Loucy (cell line): ENCODE measurements around the gene SOCS7.

Source experiments
- H2AFZ ChIP-seq: fragments of 200-600 bp; sonication (generic); 2 replicates; pipeline ENCODE4 v1.6.0; 2016; ENCODE audit warnings: antibody characterized with exemption, mild to moderate bottlenecking, low read length, moderate library complexity
- H3F3A ChIP-seq: fragments of 200-600 bp; 2 replicates; pipeline ENCODE4 v1.6.0; 2016; ENCODE audit warnings: antibody characterized with exemption, low read depth, mild to moderate bottlenecking
- H3K27me3 ChIP-seq: fragments of 200-600 bp; sonication (generic); 2 replicates; pipeline ENCODE4 v1.6.1; 2014; ENCODE audit warnings: low read length, mild to moderate bottlenecking; ENCODE audit not compliant: insufficient read depth, poor library complexity, severe bottlenecking
- H3K36me3 ChIP-seq: fragments of 200-600 bp; sonication (generic); 2 replicates; pipeline ENCODE4 v1.6.1; 2016; ENCODE audit warnings: low read length; ENCODE audit not compliant: insufficient read depth
- H3K4me1 ChIP-seq: fragments of 200-600 bp; sonication (generic); 2 replicates; pipeline ENCODE4 v1.5.1; 2014; ENCODE audit warnings: low read length, mild to moderate bottlenecking; ENCODE audit not compliant: insufficient read depth, poor library complexity, severe bottlenecking
- H3K4me2 ChIP-seq: fragments of 200-600 bp; sonication (generic); 2 replicates; pipeline ENCODE4 v1.6.0; 2014; ENCODE audit warnings: antibody characterized with exemption, low read length, low read depth, mild to moderate bottlenecking; ENCODE audit not compliant: poor library complexity, severe bottlenecking
- H3K4me3 ChIP-seq: fragments of 200-600 bp; sonication (generic); 2 replicates; pipeline ENCODE4 v1.5.1; 2014; ENCODE audit warnings: low read length, mild to moderate bottlenecking, mixed read lengths; ENCODE audit not compliant: poor library complexity, severe bottlenecking
- H3K79me2 ChIP-seq: fragments of 200-600 bp; sonication (generic); 2 replicates; pipeline ENCODE4 v1.6.1; 2014; ENCODE audit warnings: low read length; ENCODE audit not compliant: insufficient read depth
- H3K9ac ChIP-seq: fragments of 200-600 bp; sonication (generic); 2 replicates; pipeline ENCODE4 v1.6.0; 2014; ENCODE audit warnings: mild to moderate bottlenecking, low read depth, low read length, moderate library complexity; ENCODE audit not compliant: poor library complexity, severe bottlenecking
- H3K9me2 ChIP-seq: fragments of 200-600 bp; sonication (generic); replicated peaks from 2 replicates; pipeline ENCODE4 v1.6.1; 2016; ENCODE audit warnings: low read depth, low read length, mixed read lengths
- H3K9me3 ChIP-seq: fragments of 200-600 bp; sonication (generic); 2 replicates; pipeline ENCODE4 v1.6.1; 2014; ENCODE audit warnings: mild to moderate bottlenecking, antibody characterized with exemption, low read length, low read depth; ENCODE audit not compliant: insufficient read depth
- H4K20me1 ChIP-seq: fragments of 200-600 bp; sonication (generic); 2 replicates; pipeline ENCODE4 v1.6.0; 2014; ENCODE audit warnings: antibody characterized with exemption, low read length, mild to moderate bottlenecking; ENCODE audit not compliant: insufficient read depth, poor library complexity, severe bottlenecking
- EZH2phosphoT487 ChIP-seq: fragments of 200-600 bp; IDR thresholded peaks from 2 replicates; pipeline ENCODE4 v1.6.1; 2018; ENCODE audit warnings: antibody characterized with exemption, mild to moderate bottlenecking, moderate library complexity, borderline replicate concordance
- TF ChIP-seq, protein P1 (sequence below): fragments of 200-600 bp; sonication (generic); conservative IDR thresholded peaks from 2 replicates; pipeline ENCODE4 v1.5.1; 2014; ENCODE audit warnings: mild to moderate bottlenecking, antibody characterized with exemption, low read length

The SOCS7 gene

DNA sequence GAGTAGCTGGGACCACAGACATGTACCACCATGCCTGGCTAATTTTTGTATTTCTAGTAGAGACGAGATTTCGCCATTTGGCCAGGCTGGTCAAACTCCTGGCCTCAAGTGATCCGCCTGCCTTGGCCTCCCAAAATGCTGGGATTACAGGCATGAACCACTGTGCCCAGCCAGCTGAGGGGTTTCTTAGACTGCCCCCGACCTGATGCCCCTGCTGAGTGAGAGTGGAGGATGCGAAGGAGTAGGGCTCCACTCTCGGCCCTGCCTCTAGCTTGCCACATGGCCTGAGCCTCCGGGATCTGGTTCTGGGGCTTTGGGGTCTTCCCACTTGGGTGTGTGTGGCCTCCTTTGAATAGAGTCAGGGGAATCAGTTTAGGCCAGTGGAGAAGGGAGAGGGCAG, 18.9 kb upstream of the SOCS7 start:
- Histone ChIP-seq H3K9ac (no peak overlapping the region), H4K20me1 (no peaks in the 10 kb centered on the region)
- TF ChIP-seq, protein P1, sequence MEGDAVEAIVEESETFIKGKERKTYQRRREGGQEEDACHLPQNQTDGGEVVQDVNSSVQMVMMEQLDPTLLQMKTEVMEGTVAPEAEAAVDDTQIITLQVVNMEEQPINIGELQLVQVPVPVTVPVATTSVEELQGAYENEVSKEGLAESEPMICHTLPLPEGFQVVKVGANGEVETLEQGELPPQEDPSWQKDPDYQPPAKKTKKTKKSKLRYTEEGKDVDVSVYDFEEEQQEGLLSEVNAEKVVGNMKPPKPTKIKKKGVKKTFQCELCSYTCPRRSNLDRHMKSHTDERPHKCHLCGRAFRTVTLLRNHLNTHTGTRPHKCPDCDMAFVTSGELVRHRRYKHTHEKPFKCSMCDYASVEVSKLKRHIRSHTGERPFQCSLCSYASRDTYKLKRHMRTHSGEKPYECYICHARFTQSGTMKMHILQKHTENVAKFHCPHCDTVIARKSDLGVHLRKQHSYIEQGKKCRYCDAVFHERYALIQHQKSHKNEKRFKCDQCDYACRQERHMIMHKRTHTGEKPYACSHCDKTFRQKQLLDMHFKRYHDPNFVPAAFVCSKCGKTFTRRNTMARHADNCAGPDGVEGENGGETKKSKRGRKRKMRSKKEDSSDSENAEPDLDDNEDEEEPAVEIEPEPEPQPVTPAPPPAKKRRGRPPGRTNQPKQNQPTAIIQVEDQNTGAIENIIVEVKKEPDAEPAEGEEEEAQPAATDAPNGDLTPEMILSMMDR, result no peak
- no peak for TF ChIP-seq EZH2phosphoT487

DNA sequence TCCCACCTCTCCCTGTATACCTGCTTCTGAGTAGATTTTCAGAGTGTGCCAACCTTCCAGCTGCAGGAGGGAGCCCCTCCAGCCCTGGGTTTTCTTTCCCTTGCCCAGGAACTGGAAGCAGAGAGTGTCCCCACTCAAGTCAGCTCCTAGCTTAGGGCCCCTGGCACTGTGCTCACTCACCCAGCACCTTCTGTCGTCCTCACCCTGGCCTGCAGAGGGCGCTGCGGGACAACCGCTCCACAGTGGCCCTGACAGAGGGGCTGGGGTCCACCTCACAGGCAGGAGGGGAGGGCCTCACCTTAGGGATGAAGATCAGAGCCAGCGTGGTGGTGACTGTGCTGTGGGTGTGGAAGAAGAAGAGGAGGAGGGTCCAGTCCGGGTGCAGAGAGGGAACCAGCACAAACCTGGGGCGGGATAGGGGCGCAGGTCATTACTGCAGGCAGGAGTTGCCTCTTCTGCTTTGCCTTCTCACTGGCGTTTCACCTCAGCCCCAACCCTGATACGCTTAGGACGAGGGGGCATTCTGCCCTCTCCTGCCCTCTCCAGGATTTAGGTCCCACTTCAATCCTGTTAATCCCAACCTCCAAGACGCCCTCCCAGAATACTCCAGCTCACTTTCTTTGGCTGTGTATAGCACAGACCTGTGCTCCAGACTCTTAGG, 17.9 kb upstream of the SOCS7 start:
- Histone ChIP-seq H3K27me3 (no peaks in the 10 kb centered on the region), H3F3A (no peaks in the 10 kb centered on the region), H3K9me3 (no peaks in the 10 kb centered on the region), H3K4me2 (no peak overlapping the region), H3K9me2 (no peaks in the 10 kb centered on the region), H3K4me1 (no peaks in the 10 kb centered on the region), H3K9ac (no peak overlapping the region), H3K4me3 (no peak overlapping the region), H3K36me3 (no peaks in the 10 kb centered on the region), H4K20me1 (no peaks in the 10 kb centered on the region), H3K79me2 (no peaks in the 10 kb centered on the region), H2AFZ (no peak overlapping the region)
- TF ChIP-seq EZH2phosphoT487, result no peak
- TF ChIP-seq, protein P1, result peak; percentile 94

More for the DNA sequence above, 18.9 kb upstream of the SOCS7 start:
- Histone ChIP-seq H2AFZ (no peak overlapping the region), H3K4me1 (no peaks in the 10 kb centered on the region), H3K9me3 (no peaks in the 10 kb centered on the region), H3K4me2 (no peak overlapping the region), H3K4me3 (no peak overlapping the region), H3F3A (no peaks in the 10 kb centered on the region), H3K79me2 (no peaks in the 10 kb centered on the region), H3K36me3 (no peaks in the 10 kb centered on the region), H3K27me3 (no peaks in the 10 kb centered on the region), H3K9me2 (no peaks in the 10 kb centered on the region)

DNA sequence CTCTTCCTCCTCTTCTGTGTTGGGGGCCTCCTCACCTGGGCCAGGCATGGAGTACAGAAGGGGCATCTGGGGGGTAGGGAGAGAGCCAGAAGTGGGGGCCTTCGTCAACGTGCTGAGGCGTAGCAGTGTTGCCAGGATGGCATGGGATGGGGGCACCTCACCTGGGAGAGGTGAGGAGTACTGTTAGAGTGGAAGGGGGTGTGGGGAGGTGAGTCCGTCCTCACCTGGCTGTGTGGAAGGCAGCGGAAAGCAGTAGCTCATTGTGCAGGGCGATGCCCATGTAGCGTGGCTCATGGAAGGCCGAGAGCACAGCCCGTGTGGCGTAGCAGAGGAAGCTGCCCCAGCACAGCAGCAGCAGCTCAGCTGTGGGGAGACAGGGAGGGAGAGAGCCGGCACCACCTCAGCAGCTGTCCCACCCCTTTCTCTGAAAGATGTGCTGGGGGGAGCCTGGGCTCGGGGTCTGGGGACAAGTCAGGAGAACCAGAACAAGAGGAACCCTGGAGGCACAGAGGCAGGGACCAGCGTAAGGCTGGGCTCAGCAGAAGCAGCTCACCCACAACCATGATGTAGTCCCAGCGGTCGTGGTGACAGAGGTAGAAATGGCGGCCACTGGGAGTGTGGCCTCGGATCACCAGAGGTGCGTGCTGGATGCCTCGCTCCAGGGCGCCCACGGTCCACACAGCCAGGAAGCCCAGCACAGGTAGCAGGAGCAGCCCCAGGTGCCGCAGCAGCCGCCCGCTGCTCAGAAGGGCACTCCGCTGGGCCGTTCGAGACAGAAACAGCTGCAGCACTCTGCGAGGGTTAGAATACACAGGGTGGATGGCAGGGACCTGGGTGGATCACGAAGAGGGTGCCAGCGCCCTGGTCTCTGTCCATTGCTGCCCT, 16.9 kb upstream of the SOCS7 start:
- Histone ChIP-seq H4K20me1 (no peaks in the 10 kb centered on the region), H3K79me2 (no peaks in the 10 kb centered on the region), H2AFZ (no peak overlapping the region), H3K27me3 (no peaks in the 10 kb centered on the region), H3F3A (no peaks in the 10 kb centered on the region), H3K4me3 (no peak overlapping the region), H3K4me1 (no peaks in the 10 kb centered on the region), H3K9ac (no peak overlapping the region), H3K4me2 (no peak overlapping the region), H3K36me3 (no peaks in the 10 kb centered on the region), H3K9me2 (no peaks in the 10 kb centered on the region), H3K9me3 (no peaks in the 10 kb centered on the region)
- TF ChIP-seq, protein P1, result no peak
- no peak for TF ChIP-seq EZH2phosphoT487
